Measurements from ENCODE around the gene PRKX.

DNA sequence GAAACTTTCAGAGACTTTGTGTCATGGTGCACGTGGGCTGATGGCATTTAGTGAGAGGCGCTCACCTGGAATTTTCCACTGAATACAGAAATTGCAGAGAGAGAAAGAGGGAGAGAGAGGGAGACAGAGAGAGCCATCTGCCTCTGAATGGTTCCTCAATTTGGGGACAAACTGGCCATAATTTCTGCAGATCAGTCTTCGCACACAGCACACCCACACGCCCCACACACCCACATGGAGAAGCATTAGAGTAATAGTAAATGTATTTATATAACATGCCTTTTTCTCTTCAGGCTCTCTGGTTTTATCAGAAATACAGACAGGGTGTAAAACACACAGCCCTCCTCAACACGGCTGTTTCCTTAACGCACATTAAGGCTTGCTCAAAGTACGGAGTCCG is 38.6 kb downstream of the PRKX start:
- TF ChIP-seq ESRRG (CRISPR knock-in tag; IDR thresholded peaks at IDR 0.05): no peak
- no peak for TF ChIP-seq ZFP3 (CRISPR knock-in tag; IDR thresholded peaks at IDR 0.05)
- TF ChIP-seq, protein P1, sequence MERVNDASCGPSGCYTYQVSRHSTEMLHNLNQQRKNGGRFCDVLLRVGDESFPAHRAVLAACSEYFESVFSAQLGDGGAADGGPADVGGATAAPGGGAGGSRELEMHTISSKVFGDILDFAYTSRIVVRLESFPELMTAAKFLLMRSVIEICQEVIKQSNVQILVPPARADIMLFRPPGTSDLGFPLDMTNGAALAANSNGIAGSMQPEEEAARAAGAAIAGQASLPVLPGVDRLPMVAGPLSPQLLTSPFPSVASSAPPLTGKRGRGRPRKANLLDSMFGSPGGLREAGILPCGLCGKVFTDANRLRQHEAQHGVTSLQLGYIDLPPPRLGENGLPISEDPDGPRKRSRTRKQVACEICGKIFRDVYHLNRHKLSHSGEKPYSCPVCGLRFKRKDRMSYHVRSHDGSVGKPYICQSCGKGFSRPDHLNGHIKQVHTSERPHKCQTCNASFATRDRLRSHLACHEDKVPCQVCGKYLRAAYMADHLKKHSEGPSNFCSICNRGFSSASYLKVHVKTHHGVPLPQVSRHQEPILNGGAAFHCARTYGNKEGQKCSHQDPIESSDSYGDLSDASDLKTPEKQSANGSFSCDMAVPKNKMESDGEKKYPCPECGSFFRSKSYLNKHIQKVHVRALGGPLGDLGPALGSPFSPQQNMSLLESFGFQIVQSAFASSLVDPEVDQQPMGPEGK (CRISPR knock-in tag; IDR thresholded peaks at IDR 0.05; ENCODE audit: borderline replicate concordance): no peak
